ENCODE measurements around the gene TSPAN5.

GRCh38 chr4:98687876-98688275, 29.5 kb upstream of the TSPAN5 start:
- TF ChIP-seq, protein P1, sequence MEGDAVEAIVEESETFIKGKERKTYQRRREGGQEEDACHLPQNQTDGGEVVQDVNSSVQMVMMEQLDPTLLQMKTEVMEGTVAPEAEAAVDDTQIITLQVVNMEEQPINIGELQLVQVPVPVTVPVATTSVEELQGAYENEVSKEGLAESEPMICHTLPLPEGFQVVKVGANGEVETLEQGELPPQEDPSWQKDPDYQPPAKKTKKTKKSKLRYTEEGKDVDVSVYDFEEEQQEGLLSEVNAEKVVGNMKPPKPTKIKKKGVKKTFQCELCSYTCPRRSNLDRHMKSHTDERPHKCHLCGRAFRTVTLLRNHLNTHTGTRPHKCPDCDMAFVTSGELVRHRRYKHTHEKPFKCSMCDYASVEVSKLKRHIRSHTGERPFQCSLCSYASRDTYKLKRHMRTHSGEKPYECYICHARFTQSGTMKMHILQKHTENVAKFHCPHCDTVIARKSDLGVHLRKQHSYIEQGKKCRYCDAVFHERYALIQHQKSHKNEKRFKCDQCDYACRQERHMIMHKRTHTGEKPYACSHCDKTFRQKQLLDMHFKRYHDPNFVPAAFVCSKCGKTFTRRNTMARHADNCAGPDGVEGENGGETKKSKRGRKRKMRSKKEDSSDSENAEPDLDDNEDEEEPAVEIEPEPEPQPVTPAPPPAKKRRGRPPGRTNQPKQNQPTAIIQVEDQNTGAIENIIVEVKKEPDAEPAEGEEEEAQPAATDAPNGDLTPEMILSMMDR (conservative IDR thresholded peaks at IDR 0.05): no peak
- no peak for TF ChIP-seq ZFX (IDR thresholded peaks at IDR 0.05)
